ENCODE results near the gene MAML3. TPM values are rescaled to one million over a fixed set of nuclear protein-coding genes. Genes with fewer than 3 reads are reported as not detected.

The MAML3 gene
- total and polyA plus RNA-seq, 8 donors, result 1.7 to 20.3 (median 8.4) TPM

GRCh38 chr4:139807483-139807882, 346.5 kb downstream of the MAML3 start:
- TF ChIP-seq POLR2A (IDR thresholded peaks at IDR 0.05) (no peak), EP300 (IDR thresholded peaks at IDR 0.05) (no peak), CTCF (IDR thresholded peaks at IDR 0.05) (no peak), POLR2AphosphoS5 (IDR thresholded peaks at IDR 0.05) (no peak)
- intact Hi-C loops (cut with DNase I; ENCODE audit: low total_unique reads), result no loop called here
- Histone ChIP-seq H3K4me3 (no peak overlapping the region), H3K27ac (no peak overlapping the region), H3K27me3 (no peaks in the 10 kb centered on the region), H3K36me3 (no peaks in the 10 kb centered on the region), H3K9me3 (peaks cover 0 to 8% (median 6%) of the 10 kb centered on the region in 4 donors), H3K4me1 (peaks cover 0 to 14% (median 9%) of the 10 kb centered on the region in 4 donors)
- no peak for DNase-seq
- WGBS, 5 donors, result 87 to 95% (median 91%) methylated on average over 4 of the region's 4 CpGs

- no peaks in the 10 kb centered on the region for H3K36me3 ChIP-seq
- no peak for TF ChIP-seq EP300 (IDR thresholded peaks at IDR 0.05)
- TF ChIP-seq POLR2AphosphoS5 (IDR thresholded peaks at IDR 0.05), result no peak
- TF ChIP-seq CTCF (IDR thresholded peaks at IDR 0.05), result no peak
- TF ChIP-seq POLR2A (IDR thresholded peaks at IDR 0.05), result no peak
- DNase-seq, result no peak
- intact Hi-C loops (cut with DNase I; ENCODE audit: low total_unique reads), result no loop called here
- no peak overlapping the region for H3K4me3 ChIP-seq
- H3K9me3 ChIP-seq, result peaks cover 0 to 8% (median 6%) of the 10 kb centered on the region in 4 donors
- no peak overlapping the region for H3K27ac ChIP-seq
- H3K27me3 ChIP-seq, result no peaks in the 10 kb centered on the region
- WGBS, 5 donors, result 74 to 93% (median 83%) methylated on average over 4 of the region's 4 CpGs
- peaks cover 0 to 14% (median 9%) of the 10 kb centered on the region in 4 donors for H3K4me1 ChIP-seq
Measured at GRCh38 chr4:139806929-139807328, 347.1 kb downstream of the MAML3 start.

GRCh38 chr4:139802931-139803330, 351.1 kb downstream of the MAML3 start:
- no peaks in the 10 kb centered on the region for H3K36me3 ChIP-seq
- no peak overlapping the region for H3K27ac ChIP-seq
- TF ChIP-seq POLR2A (IDR thresholded peaks at IDR 0.05) (no peak), EP300 (IDR thresholded peaks at IDR 0.05) (no peak), CTCF (IDR thresholded peaks at IDR 0.05) (no peak), POLR2AphosphoS5 (IDR thresholded peaks at IDR 0.05) (no peak)
- H3K27me3 ChIP-seq, result no peaks in the 10 kb centered on the region
- H3K4me3 ChIP-seq, result no peak overlapping the region
- H3K4me1 ChIP-seq, result peaks cover 0 to 21% (median 5%) of the 10 kb centered on the region in 4 donors
- 73 to 82% (median 77%) methylated on average over 2 of the region's 2 CpGs for WGBS, 5 donors
- intact Hi-C loops (cut with DNase I; ENCODE audit: low total_unique reads), result no loop called here
- DNase-seq, result no peak
- H3K9me3 ChIP-seq, result no peaks in the 10 kb centered on the region

- TF ChIP-seq CTCF (IDR thresholded peaks at IDR 0.05) (no peak), EP300 (IDR thresholded peaks at IDR 0.05) (no peak), POLR2AphosphoS5 (IDR thresholded peaks at IDR 0.05) (no peak), POLR2A (IDR thresholded peaks at IDR 0.05) (no peak)
- no peak overlapping the region for H3K4me3 ChIP-seq
- no peaks in the 10 kb centered on the region for H3K27me3 ChIP-seq
- H3K36me3 ChIP-seq, result no peaks in the 10 kb centered on the region
- no peak for DNase-seq
- 91 to 98% (median 95%) methylated on average over 1 of the region's 1 CpG for WGBS, 5 donors
- H3K4me1 ChIP-seq, result peaks cover 0 to 21% (median 5%) of the 10 kb centered on the region in 4 donors
- intact Hi-C loops (cut with DNase I; ENCODE audit: low total_unique reads), result no loop called here
- no peaks in the 10 kb centered on the region for H3K9me3 ChIP-seq
- no peak overlapping the region for H3K27ac ChIP-seq
Measured at GRCh38 chr4:139802488-139802887, 351.5 kb downstream of the MAML3 start.
